H1 (cell line): ENCODE measurements around the gene TSKS.

Experiments
- RAD21 ChIP-seq, 2 experiments: IDR thresholded peaks in 1 of 2; conservative IDR thresholded peaks in 1 of 2; 2 replicates each; pipeline ENCODE4 v1.6.1; 2011; ENCODE audit warnings: low read depth in 2 of 2, low read length in 2 of 2, improper control_type of control experiment in 1 of 2, inconsistent platforms in 1 of 2, mild to moderate bottlenecking in 1 of 2, moderate library complexity in 1 of 2
- RFX5 ChIP-seq: IDR thresholded peaks from 2 replicates; pipeline ENCODE4 v1.6.1; 2011; ENCODE audit warnings: low read depth, low read length, improper control_type of control experiment, borderline replicate concordance
- SP2 ChIP-seq: IDR thresholded peaks from 2 replicates; pipeline ENCODE4 v1.6.1; 2012; ENCODE audit warnings: mild to moderate bottlenecking, low read length, inconsistent platforms
- TF ChIP-seq, protein P1 (sequence below): IDR thresholded peaks from 2 replicates; pipeline ENCODE4 v1.6.1; 2012; ENCODE audit warnings: inconsistent platforms
- TF ChIP-seq, protein P2 (sequence below), 3 experiments: IDR thresholded peaks; 1 replicate in 2 of 3; 2 replicates in 1 of 3; pipeline versions ENCODE4 v1.5.1 to v1.6.1; 2011; ENCODE audit warnings: low read length in 3 of 3, mild to moderate bottlenecking in 3 of 3, inconsistent platforms in 2 of 3, low read depth in 1 of 3, moderate library complexity in 1 of 3; ENCODE audit not compliant: insufficient read depth in 1 of 3; ENCODE audit errors: control extremely low read depth in 1 of 3

- TF ChIP-seq, protein P1, sequence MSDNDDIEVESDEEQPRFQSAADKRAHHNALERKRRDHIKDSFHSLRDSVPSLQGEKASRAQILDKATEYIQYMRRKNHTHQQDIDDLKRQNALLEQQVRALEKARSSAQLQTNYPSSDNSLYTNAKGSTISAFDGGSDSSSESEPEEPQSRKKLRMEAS = no peak
- TF ChIP-seq, protein P2, sequence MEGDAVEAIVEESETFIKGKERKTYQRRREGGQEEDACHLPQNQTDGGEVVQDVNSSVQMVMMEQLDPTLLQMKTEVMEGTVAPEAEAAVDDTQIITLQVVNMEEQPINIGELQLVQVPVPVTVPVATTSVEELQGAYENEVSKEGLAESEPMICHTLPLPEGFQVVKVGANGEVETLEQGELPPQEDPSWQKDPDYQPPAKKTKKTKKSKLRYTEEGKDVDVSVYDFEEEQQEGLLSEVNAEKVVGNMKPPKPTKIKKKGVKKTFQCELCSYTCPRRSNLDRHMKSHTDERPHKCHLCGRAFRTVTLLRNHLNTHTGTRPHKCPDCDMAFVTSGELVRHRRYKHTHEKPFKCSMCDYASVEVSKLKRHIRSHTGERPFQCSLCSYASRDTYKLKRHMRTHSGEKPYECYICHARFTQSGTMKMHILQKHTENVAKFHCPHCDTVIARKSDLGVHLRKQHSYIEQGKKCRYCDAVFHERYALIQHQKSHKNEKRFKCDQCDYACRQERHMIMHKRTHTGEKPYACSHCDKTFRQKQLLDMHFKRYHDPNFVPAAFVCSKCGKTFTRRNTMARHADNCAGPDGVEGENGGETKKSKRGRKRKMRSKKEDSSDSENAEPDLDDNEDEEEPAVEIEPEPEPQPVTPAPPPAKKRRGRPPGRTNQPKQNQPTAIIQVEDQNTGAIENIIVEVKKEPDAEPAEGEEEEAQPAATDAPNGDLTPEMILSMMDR (IDR thresholded peaks at IDR 0.05; ENCODE audit: control extremely low read depth in 1 of 3, insufficient read depth in 1 of 3, low read depth in 1 of 3, low read length in 3 of 3) = no peak
- TF ChIP-seq RFX5 (no peak), SP2 (no peak), RAD21 (IDR thresholded peaks at IDR 0.05 in 1 of 2, conservative IDR thresholded peaks at IDR 0.05 in 1 of 2; ENCODE audit: low read depth in 2 of 2, low read length in 2 of 2) (no peak)
Observed at GRCh38 chr19:49806620-49806959, 43.5 kb upstream of the TSKS start.
